Stomach (tissue), 4 donors: ENCODE results near the gene CD300E.

Experiments used
- CTCF ChIP-seq, 7 experiments: fragments of 450-650 bp in 4 of 7; fragments of 200-600 bp in 3 of 7; sonication (generic) in 3 of 7; IDR thresholded peaks; one replicate each; pipeline ENCODE4 v1.5.1; 2016 to 2019; ENCODE audit warnings: antibody characterized with exemption in 7 of 7, control low read depth in 2 of 7, mild to moderate bottlenecking in 1 of 7
- POLR2A ChIP-seq, 4 donors: fragments of 450-650 bp; IDR thresholded peaks; one replicate each; pipeline ENCODE4 v1.6.1; 2016; ENCODE audit warnings: antibody characterized with exemption in 4 of 4, control low read depth in 2 of 4, mild to moderate bottlenecking in 1 of 4, moderate library complexity in 1 of 4
- POLR2AphosphoS5 ChIP-seq, 3 donors: sonication (generic); formaldehyde crosslinking; IDR thresholded peaks; one replicate each; pipeline ENCODE4 v1.6.1; 2016; ENCODE audit warnings: antibody characterized with exemption in 3 of 3

- TF ChIP-seq CTCF (IDR thresholded peaks at IDR 0.05): no peak
- no peak for TF ChIP-seq POLR2AphosphoS5 (IDR thresholded peaks at IDR 0.05)
- TF ChIP-seq POLR2A (IDR thresholded peaks at IDR 0.05): no peak
These were observed 55.2 kb downstream of the CD300E start for GRCh38 chr17:74568106-74568873.
